PC-9 (cell line): ENCODE results near the gene INMT. TPM values are rescaled to one million over a fixed set of nuclear protein-coding genes. Genes with fewer than 3 reads are reported as not detected.
A peak's percentile ranks its signal among the peaks of the same experiment; 100 is the strongest.

Source experiments
- BruUV-seq: library from RNA; stranded (reverse); fragments of 400-500 nt; replicated peaks from 2 replicates; lab custom pipeline; 2021; lab: Mats Ljungman, UMichigan
- CTCF ChIA-PET: fragments of 300-600 bp; sonication (Branson Sonifier 250); formaldehyde crosslinking; loops from one replicate; lab custom pipeline; 2022; ENCODE audit warnings: antibody characterized with exemption; lab: Charles Lee
- POLR2A ChIA-PET: fragments of 300-600 bp; sonication (Branson Sonifier 250); formaldehyde crosslinking; loops from one replicate; lab custom pipeline; 2022; ENCODE audit warnings: antibody characterized with exemption; ENCODE audit not compliant: unreplicated experiment; lab: Charles Lee
- DNase-seq, 2 experiments: peaks; one replicate each; pipeline versions ENCODE4 v3.0.0 to v3.0.0-alpha.2; 2015 to 2022; ENCODE audit warnings: mixed read lengths in 1 of 2
- H2AFZ ChIP-seq: fragments of 200-600 bp; sonication (generic); 2 replicates; pipeline ENCODE4 v1.8.1; 2017; ENCODE audit warnings: antibody characterized with exemption
- H3F3A ChIP-seq: fragments of 200-600 bp; sonication (generic); 2 replicates; pipeline ENCODE4 v1.8.1; 2017; ENCODE audit warnings: antibody characterized with exemption, mild to moderate bottlenecking, low read depth; ENCODE audit not compliant: insufficient read depth
- H3K27ac ChIP-seq: fragments of 200-600 bp; sonication (generic); 2 replicates; pipeline ENCODE4 v1.6.1; 2016; ENCODE audit warnings: mixed run types
- H3K27me3 ChIP-seq: fragments of 200-600 bp; sonication (generic); 2 replicates; pipeline ENCODE4 v1.6.1; 2016; ENCODE audit warnings: low read depth, mixed run types; ENCODE audit not compliant: insufficient read depth
- H3K36me3 ChIP-seq: fragments of 200-600 bp; sonication (generic); 2 replicates; pipeline ENCODE4 v1.6.1; 2016; ENCODE audit warnings: low read depth, mixed run types
- H3K4me1 ChIP-seq: fragments of 200-600 bp; sonication (generic); replicated peaks from 2 replicates; pipeline ENCODE4 v1.6.1; 2016; ENCODE audit warnings: mixed run types; ENCODE audit not compliant: insufficient read depth
- H3K4me2 ChIP-seq: fragments of 200-600 bp; sonication (generic); 2 replicates; pipeline ENCODE4 v1.6.1; 2017; ENCODE audit warnings: mixed run types
- H3K4me3 ChIP-seq: fragments of 200-600 bp; sonication (generic); 2 replicates; pipeline ENCODE4 v1.6.1; 2016; ENCODE audit warnings: mixed run types
- H3K79me2 ChIP-seq: fragments of 200-600 bp; sonication (generic); 2 replicates; pipeline ENCODE4 v1.6.1; 2017; ENCODE audit warnings: low read depth, mixed run types
- H3K9me2 ChIP-seq: fragments of 200-600 bp; sonication (generic); 2 replicates; pipeline ENCODE4 v1.8.1; 2017; ENCODE audit warnings: mild to moderate bottlenecking; ENCODE audit not compliant: insufficient read depth
- H3K9me3 ChIP-seq: fragments of 200-600 bp; sonication (generic); 2 replicates; pipeline ENCODE4 v1.8.1; 2016; ENCODE audit warnings: low read depth; ENCODE audit not compliant: insufficient read depth
- H4K20me1 ChIP-seq: fragments of 200-600 bp; sonication (generic); 2 replicates; pipeline ENCODE4 v1.8.1; 2017; ENCODE audit not compliant: insufficient read depth
- CTCF ChIP-seq: fragments of 200-600 bp; sonication (generic); conservative IDR thresholded peaks from 2 replicates; pipeline ENCODE4 v1.6.1; 2017; ENCODE audit warnings: mixed run types, antibody characterized with exemption, mild to moderate bottlenecking, moderate library complexity
- EZH2 ChIP-seq: fragments of 200-600 bp; sonication (generic); IDR thresholded peaks from 2 replicates; pipeline ENCODE4 v1.8.0; 2017; ENCODE audit warnings: antibody characterized with exemption, low read depth
- intact Hi-C: fragments of 100-400 bp; cut with micrococcal nuclease; formaldehyde crosslinking; loops from one replicate; pipeline ENCODE4 v1.10.0; 2022; ENCODE audit not compliant: unreplicated experiment
- total RNA-seq: library from RNA; stranded (reverse); gene quantifications from 2 replicates; pipeline ENCODE4 v1.2.3, GENCODE V29; 2021

The INMT gene
- total RNA-seq, 1 experiment from 2014 or later: not detected

GRCh38 chr7:30739691-30740090 lies 12.2 kb upstream of the INMT start:
- H3K9me2 ChIP-seq: no peaks in the 10 kb centered on the region
- H3K4me1 ChIP-seq: 0 out of 2 replicates have a peak, but pooled peaks cover 4% of the 10 kb centered on the region
- no peaks in the 10 kb centered on the region for H4K20me1 ChIP-seq
- no peak overlapping the region for H3K4me3 ChIP-seq
- H3K9me3 ChIP-seq: no peaks in the 10 kb centered on the region
- no peak overlapping the region for H3K4me2 ChIP-seq
- H3K27me3 ChIP-seq: peaks cover 43% of the 10 kb centered on the region
- TF ChIP-seq CTCF: no peak
- TF ChIP-seq EZH2: no peak
- no peak overlapping the region for H3K27ac ChIP-seq
- DNase-seq: no peak
- H3K79me2 ChIP-seq: no peaks in the 10 kb centered on the region
- no peaks in the 10 kb centered on the region for H3F3A ChIP-seq
- no peaks in the 10 kb centered on the region for H3K36me3 ChIP-seq
- intact Hi-C loops: loop anchor here (1.0 to 10.0 kb wide), 8 partner anchors 57 to 1817 kb away; partner anchors contain the start of gene CRHR2
- BruUV-seq: no TSS peak
- POLR2A ChIA-PET: no interaction called here
- no peak overlapping the region for H2AFZ ChIP-seq
- CTCF ChIA-PET: interaction anchor here (1.1 to 1.4 kb wide), 3 partner anchors 35 to 189 kb away, joined by 3 to 6 read pairs (median 4); no protein-coding TSS in a partner anchor

GRCh38 chr7:30740417-30741181 lies 11.3 kb upstream of the INMT start:
- TF ChIP-seq EZH2 (no peak), CTCF (peak; percentile 100)
- H3K4me3 ChIP-seq: no peak overlapping the region
- H3K36me3 ChIP-seq: no peaks in the 10 kb centered on the region
- no TSS peak for BruUV-seq
- H3K27ac ChIP-seq: no peak overlapping the region
- no peaks in the 10 kb centered on the region for H3K9me3 ChIP-seq
- 0 out of 2 replicates have a peak overlapping the region, but pooled peaks have one; percentile 10 for H3K4me2 ChIP-seq
- H3K79me2 ChIP-seq: no peaks in the 10 kb centered on the region
- 0 out of 2 replicates have a peak, but pooled peaks cover 4% of the 10 kb centered on the region for H3K4me1 ChIP-seq
- ChIA-PET POLR2A (interaction anchor here (1.0 kb wide), 1 partner anchor 23 kb away, joined by 4 read pairs; no protein-coding TSS in a partner anchor), CTCF (interaction anchor here (0.5 to 1.4 kb wide), 4 partner anchors 29 to 190 kb away, joined by 3 to 6 read pairs (median 4); no protein-coding TSS in a partner anchor)
- intact Hi-C loops: loop anchor here (1.0 to 10.0 kb wide), 8 partner anchors 58 to 1818 kb away; partner anchors contain the start of gene CRHR2
- no peaks in the 10 kb centered on the region for H4K20me1 ChIP-seq
- H2AFZ ChIP-seq: no peak overlapping the region
- no peaks in the 10 kb centered on the region for H3K9me2 ChIP-seq
- DNase-seq: peak; percentile 63 to 85
- no peaks in the 10 kb centered on the region for H3F3A ChIP-seq
- H3K27me3 ChIP-seq: peaks cover 35% of the 10 kb centered on the region

- Histone ChIP-seq H3K9me3 (no peaks in the 10 kb centered on the region), H3K79me2 (no peaks in the 10 kb centered on the region), H3K4me3 (no peak overlapping the region), H3K4me2 (no peak overlapping the region), H3F3A (no peaks in the 10 kb centered on the region), H3K9me2 (no peaks in the 10 kb centered on the region), H3K27me3 (peaks cover 28% of the 10 kb centered on the region), H2AFZ (no peak overlapping the region), H4K20me1 (no peaks in the 10 kb centered on the region), H3K36me3 (no peaks in the 10 kb centered on the region), H3K4me1 (0 out of 2 replicates have a peak, but pooled peaks cover 4% of the 10 kb centered on the region), H3K27ac (no peak overlapping the region)
- TF ChIP-seq EZH2 (no peak), CTCF (no peak)
- BruUV-seq: no TSS peak
- ChIA-PET POLR2A (interaction anchor here (1.0 kb wide), 1 partner anchor 23 kb away, joined by 4 read pairs; no protein-coding TSS in a partner anchor), CTCF (interaction anchor here (0.9 kb wide), 1 partner anchor 28 kb away, joined by 3 read pairs; no protein-coding TSS in a partner anchor)
- intact Hi-C loops: loop anchor here (2.0 to 10.0 kb wide), 4 partner anchors 58 to 1818 kb away; partner anchors contain the start of gene CRHR2
- DNase-seq: no peak
Measured at GRCh38 chr7:30741289-30741688, 10.6 kb upstream of the INMT start.
